ENCODE measurements around the gene NCBP1.

Gene NCBP1

GRCh38 chr9:97722331-97722730 is 88.7 kb downstream of the NCBP1 start:
- TF ChIP-seq CTCF (conservative IDR thresholded peaks at IDR 0.05), result no peak
- no peak overlapping the region for H3K27ac ChIP-seq

Measured in VCaP (cell line).